GM18517 (cell line): ENCODE results near the gene PIGQ.

Experiments
- ATAC-seq: cut with Tn5 transposase; IDR thresholded peaks from one replicate; pipeline ENCODE4 v1.9.1; 2021; ENCODE audit warnings: mild to moderate bottlenecking, moderate library complexity; ENCODE audit not compliant: unreplicated experiment

Gene PIGQ

GRCh38 chr16:554640-555365, 15.0 kb upstream of the PIGQ start:
- no peak for ATAC-seq

- ATAC-seq = no peak
Observed at GRCh38 chr16:555528-556473, 14.0 kb upstream of the PIGQ start.

- ATAC-seq = no peak
Observed at GRCh38 chr16:556474-557173, 13.1 kb upstream of the PIGQ start.

- no peak for ATAC-seq
Observed at GRCh38 chr16:557463-558297, 12.1 kb upstream of the PIGQ start.

- ATAC-seq = no peak
Observed at GRCh38 chr16:558298-559020, 11.3 kb upstream of the PIGQ start.

GRCh38 chr16:559021-559380, 10.8 kb upstream of the PIGQ start:
- no peak for ATAC-seq

GRCh38 chr16:559411-560203, 10.2 kb upstream of the PIGQ start:
- ATAC-seq = no peak

GRCh38 chr16:560204-560700, 9.5 kb upstream of the PIGQ start, which contains the start of gene PRR35:
PRR35 (plus strand) TSS chr16:560394; CDS start chr16:563295, 2,901 bp downstream.
- no peak for ATAC-seq

GRCh38 chr16:560701-561412, 8.9 kb upstream of the PIGQ start:
- no peak for ATAC-seq

GRCh38 chr16:561413-561794, 8.4 kb upstream of the PIGQ start:
- ATAC-seq = no peak

GRCh38 chr16:561957-562938, 7.5 kb upstream of the PIGQ start:
- ATAC-seq = no peak

- no peak for ATAC-seq
Observed at GRCh38 chr16:563072-563644, 6.6 kb upstream of the PIGQ start.

- ATAC-seq = no peak
Observed at GRCh38 chr16:564690-565418, 4.9 kb upstream of the PIGQ start.

GRCh38 chr16:565419-566330, 4.1 kb upstream of the PIGQ start:
- ATAC-seq = no peak
